ENCODE results near the gene KIAA2012. TPM values are rescaled to one million over a fixed set of nuclear protein-coding genes. Genes with fewer than 3 reads are reported as not detected.

Gene KIAA2012
- total RNA-seq, 1 donor from 2014 or later, result not detected

DNA sequence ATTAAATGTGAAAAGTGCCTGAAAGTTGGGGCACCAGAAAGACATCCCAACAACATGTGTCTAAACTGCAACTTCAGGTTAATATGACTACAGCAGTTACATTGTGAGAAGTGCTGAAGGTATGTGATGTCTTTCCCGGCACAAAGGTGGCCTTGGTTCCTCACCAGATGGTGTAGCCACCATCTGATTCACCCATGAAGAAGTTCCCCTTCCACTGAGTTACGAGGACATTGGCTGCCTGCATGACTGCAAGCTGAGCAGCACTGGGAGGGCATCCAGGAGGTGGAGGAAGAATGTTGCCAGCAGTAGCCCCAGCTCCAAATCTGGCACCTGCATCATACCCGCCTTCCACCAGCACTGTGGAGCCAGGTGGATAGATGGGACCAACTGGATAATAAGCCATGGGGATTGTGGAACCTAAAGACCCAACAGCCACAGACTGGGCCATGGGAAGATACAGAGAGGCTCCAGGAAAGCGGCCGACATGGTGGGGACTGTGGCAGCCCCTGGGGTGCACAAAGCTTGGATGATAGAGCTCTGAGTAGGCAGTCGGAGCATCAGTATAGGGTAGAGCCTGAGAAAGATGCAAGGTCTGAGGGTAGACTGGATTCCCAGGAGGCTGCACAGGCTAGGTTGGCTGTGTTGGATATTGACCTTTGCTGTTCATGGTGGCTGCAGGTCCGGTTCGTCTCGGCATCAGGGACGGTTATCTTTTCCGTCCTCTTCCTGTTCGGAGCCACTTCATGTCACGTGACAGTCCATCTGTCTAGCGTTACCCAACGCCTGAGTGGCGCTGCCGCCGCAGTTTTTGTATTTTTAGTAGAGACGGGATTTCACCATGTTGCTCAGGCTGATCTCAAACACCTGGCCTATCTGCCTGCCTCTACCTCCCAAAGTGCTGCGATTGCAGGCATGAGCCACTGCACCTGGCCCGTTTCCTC lies 128.4 kb downstream of the KIAA2012 start:
- H3K36me3 Mint-ChIP-seq (ENCODE audit: unreplicated experiment), result no peaks in the 10 kb centered on the region
- no peak overlapping the region for H3K4me3 Mint-ChIP-seq (ENCODE audit: unreplicated experiment)
- TF ChIP-seq, protein P1, sequence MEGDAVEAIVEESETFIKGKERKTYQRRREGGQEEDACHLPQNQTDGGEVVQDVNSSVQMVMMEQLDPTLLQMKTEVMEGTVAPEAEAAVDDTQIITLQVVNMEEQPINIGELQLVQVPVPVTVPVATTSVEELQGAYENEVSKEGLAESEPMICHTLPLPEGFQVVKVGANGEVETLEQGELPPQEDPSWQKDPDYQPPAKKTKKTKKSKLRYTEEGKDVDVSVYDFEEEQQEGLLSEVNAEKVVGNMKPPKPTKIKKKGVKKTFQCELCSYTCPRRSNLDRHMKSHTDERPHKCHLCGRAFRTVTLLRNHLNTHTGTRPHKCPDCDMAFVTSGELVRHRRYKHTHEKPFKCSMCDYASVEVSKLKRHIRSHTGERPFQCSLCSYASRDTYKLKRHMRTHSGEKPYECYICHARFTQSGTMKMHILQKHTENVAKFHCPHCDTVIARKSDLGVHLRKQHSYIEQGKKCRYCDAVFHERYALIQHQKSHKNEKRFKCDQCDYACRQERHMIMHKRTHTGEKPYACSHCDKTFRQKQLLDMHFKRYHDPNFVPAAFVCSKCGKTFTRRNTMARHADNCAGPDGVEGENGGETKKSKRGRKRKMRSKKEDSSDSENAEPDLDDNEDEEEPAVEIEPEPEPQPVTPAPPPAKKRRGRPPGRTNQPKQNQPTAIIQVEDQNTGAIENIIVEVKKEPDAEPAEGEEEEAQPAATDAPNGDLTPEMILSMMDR (IDR thresholded peaks at IDR 0.05; ENCODE audit: partially characterized antibody, unreplicated experiment), result no peak
- DNase-seq, result no peak
- no peaks in the 10 kb centered on the region for H3K9me3 Mint-ChIP-seq (ENCODE audit: unreplicated experiment)
- peaks cover 1% of the 10 kb centered on the region for H3K27me3 Mint-ChIP-seq (ENCODE audit: unreplicated experiment)
- H3K27ac Mint-ChIP-seq (ENCODE audit: unreplicated experiment), result no peak overlapping the region
- H3K4me1 Mint-ChIP-seq (ENCODE audit: low read depth, unreplicated experiment), result no peaks in the 10 kb centered on the region

DNA sequence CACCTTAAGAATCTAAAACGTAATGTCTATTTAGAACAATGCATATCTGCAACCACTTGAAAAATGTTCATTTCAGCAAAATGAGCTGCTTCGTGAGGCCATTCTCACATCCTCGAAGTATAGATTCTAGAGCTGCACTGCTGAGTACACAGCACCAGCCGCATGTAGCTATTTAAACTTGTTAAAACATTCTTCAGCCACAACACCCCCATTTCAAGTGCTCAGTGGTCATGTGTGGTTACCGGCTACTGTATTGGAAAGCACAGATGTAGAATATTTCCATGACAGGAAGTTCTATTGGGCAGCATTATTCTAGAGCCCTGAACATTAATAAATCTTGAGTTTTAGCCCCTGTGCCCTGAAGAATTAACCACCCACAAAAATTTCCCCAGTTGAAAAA lies 130.3 kb downstream of the KIAA2012 start:
- no peak for DNase-seq
- Mint-ChIP-seq H3K4me1 (ENCODE audit: low read depth, unreplicated experiment) (no peaks in the 10 kb centered on the region), H3K27me3 (ENCODE audit: unreplicated experiment) (peaks cover 1% of the 10 kb centered on the region), H3K9me3 (ENCODE audit: unreplicated experiment) (no peaks in the 10 kb centered on the region), H3K4me3 (ENCODE audit: unreplicated experiment) (no peak overlapping the region), H3K27ac (ENCODE audit: unreplicated experiment) (no peak overlapping the region), H3K36me3 (ENCODE audit: unreplicated experiment) (no peaks in the 10 kb centered on the region)
- TF ChIP-seq, protein P1 (IDR thresholded peaks at IDR 0.05; ENCODE audit: partially characterized antibody, unreplicated experiment), result no peak

DNA sequence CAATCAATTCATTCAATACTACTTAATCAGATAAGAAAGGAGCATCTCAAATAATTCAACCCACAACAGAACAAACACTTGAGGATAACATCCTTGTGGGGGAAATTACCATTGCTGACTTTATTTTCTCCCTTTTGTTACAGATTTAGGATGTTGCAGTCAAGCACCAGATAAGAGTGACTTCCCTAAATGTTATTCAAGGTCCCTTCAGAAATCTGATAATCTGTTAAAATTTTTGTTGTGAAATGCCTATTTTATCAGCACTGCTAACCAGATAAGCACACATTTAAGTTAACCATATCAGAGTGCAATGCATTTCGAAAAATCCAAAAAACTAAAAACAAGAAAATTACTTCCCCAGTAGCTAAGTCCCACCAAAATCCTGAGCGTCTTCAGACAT lies 131.8 kb downstream of the KIAA2012 start:
- Mint-ChIP-seq H3K27ac (ENCODE audit: unreplicated experiment) (no peak overlapping the region), H3K9me3 (ENCODE audit: unreplicated experiment) (no peaks in the 10 kb centered on the region), H3K27me3 (ENCODE audit: unreplicated experiment) (peaks cover 1% of the 10 kb centered on the region)

DNA sequence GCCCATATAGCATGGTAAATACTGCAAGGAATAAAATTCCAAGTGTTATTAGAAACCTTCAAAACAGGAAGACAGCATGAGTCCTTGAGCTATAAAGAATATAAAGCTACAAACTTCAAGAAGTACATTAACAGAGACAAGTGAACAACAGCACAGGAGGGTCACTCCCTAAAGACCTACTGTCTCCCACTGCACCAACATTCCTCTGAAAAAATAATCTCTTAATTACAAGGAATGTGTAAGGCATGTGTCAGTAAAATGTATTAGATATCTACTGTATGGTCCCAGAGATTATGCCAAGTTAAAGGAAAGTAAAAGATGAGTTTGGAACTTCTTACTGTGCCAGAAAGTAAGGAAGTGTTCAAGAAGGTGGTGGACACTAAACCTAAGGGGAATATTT lies 135.5 kb downstream of the KIAA2012 start:
- no peak overlapping the region for H3K4me3 Mint-ChIP-seq (ENCODE audit: unreplicated experiment)
- no peak overlapping the region for H3K27ac Mint-ChIP-seq (ENCODE audit: unreplicated experiment)
- H3K4me1 Mint-ChIP-seq (ENCODE audit: low read depth, unreplicated experiment), result no peaks in the 10 kb centered on the region
- no peaks in the 10 kb centered on the region for H3K36me3 Mint-ChIP-seq (ENCODE audit: unreplicated experiment)
- peaks cover 1% of the 10 kb centered on the region for H3K27me3 Mint-ChIP-seq (ENCODE audit: unreplicated experiment)
- TF ChIP-seq, protein P1 (IDR thresholded peaks at IDR 0.05; ENCODE audit: partially characterized antibody, unreplicated experiment), result no peak
- no peaks in the 10 kb centered on the region for H3K9me3 Mint-ChIP-seq (ENCODE audit: unreplicated experiment)
- no peak for DNase-seq

More for the DNA sequence above, 131.8 kb downstream of the KIAA2012 start:
- no peak overlapping the region for H3K4me3 Mint-ChIP-seq (ENCODE audit: unreplicated experiment)
- no peaks in the 10 kb centered on the region for H3K36me3 Mint-ChIP-seq (ENCODE audit: unreplicated experiment)
- H3K4me1 Mint-ChIP-seq (ENCODE audit: low read depth, unreplicated experiment), result no peaks in the 10 kb centered on the region
- no peak for DNase-seq
- TF ChIP-seq, protein P1 (IDR thresholded peaks at IDR 0.05; ENCODE audit: partially characterized antibody, unreplicated experiment), result no peak

DNA sequence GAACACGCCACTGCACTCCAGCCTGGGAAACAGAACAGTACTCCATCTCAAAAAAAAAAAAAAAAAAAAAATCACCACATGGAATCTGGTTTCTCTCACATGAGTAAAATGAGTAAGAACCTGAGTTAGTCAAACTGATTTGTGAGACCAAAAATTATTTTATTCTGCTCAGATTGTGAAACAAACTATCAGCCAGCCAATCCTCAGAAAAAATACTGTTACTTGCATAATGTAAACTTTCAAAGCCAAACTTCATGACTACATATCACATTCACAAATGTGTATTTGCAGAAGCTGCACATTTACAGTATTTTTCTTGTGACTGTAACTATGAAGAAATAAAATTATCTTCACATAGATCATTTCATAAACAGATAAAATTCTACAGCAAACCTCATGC lies 142.1 kb downstream of the KIAA2012 start:
- no peak overlapping the region for H3K4me3 Mint-ChIP-seq (ENCODE audit: unreplicated experiment)
- no peak for DNase-seq
- H3K27ac Mint-ChIP-seq (ENCODE audit: unreplicated experiment), result no peak overlapping the region
- H3K36me3 Mint-ChIP-seq (ENCODE audit: unreplicated experiment), result no peaks in the 10 kb centered on the region
- H3K9me3 Mint-ChIP-seq (ENCODE audit: unreplicated experiment), result no peaks in the 10 kb centered on the region
- no peaks in the 10 kb centered on the region for H3K27me3 Mint-ChIP-seq (ENCODE audit: unreplicated experiment)
- H3K4me1 Mint-ChIP-seq (ENCODE audit: low read depth, unreplicated experiment), result no peaks in the 10 kb centered on the region
- TF ChIP-seq, protein P1 (IDR thresholded peaks at IDR 0.05; ENCODE audit: partially characterized antibody, unreplicated experiment), result no peak

Measured in glutamatergic neuron (in vitro differentiated cells).